GM19395 (cell line): ENCODE data around the gene POU5F2.

Experiments
- ATAC-seq: cut with Tn5 transposase; IDR thresholded peaks from one replicate; pipeline ENCODE4 v1.9.1; 2021; ENCODE audit warnings: mild to moderate bottlenecking, moderate library complexity; ENCODE audit not compliant: unreplicated experiment

POU5F2 gene

GRCh38 chr5:93717162-93717561, 24.2 kb downstream of the POU5F2 start:
- no peak for ATAC-seq

GRCh38 chr5:93716453-93716852, 24.9 kb downstream of the POU5F2 start:
- ATAC-seq, result no peak

DNA sequence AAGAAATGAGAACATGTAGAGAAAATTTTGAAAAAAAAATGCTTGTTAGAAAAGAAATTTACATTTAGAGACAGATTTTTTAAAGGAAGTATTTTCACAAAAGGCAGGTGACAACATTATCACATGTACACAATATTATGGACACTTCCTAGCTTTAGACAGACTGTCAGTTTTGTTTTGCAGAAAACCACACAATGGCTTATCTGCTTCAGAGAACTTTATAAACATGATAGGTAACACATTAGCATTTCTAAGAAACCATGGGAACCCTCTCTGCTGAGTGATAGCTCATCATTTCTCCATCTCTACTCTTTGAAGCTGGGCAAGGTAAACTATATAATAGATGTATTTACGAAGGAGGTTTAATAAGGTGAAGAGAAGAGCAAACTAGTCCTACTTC, 25.6 kb downstream of the POU5F2 start:
- ATAC-seq, result no peak

GRCh38 chr5:93715327-93715726, 26.1 kb downstream of the POU5F2 start:
- no peak for ATAC-seq

- no peak for ATAC-seq
Observed at GRCh38 chr5:93708442-93708841, 33.0 kb downstream of the POU5F2 start.

DNA sequence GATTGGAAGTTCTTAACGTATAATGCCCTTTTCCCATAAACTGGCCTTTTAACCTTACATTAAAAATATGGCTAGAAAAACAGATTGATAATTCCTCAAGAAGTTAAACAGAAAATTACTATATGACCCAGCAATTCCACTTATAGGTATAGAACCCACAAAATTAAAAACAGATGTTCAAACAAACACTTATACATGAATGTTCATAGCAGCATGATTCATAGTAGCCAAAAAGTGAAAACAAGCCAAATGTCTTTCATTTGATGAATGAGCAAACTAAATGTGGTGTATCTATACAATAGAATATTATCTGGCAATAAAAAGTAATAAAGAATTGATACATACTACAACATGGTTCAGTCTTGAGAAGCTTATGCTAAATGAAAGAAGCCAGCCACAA, 35.5 kb downstream of the POU5F2 start:
- no peak for ATAC-seq

- no peak for ATAC-seq
Observed at GRCh38 chr5:93704996-93705395, 36.4 kb downstream of the POU5F2 start.

- ATAC-seq, result no peak
Observed at GRCh38 chr5:93691997-93692396, 49.4 kb downstream of the POU5F2 start.
